Upper lobe of left lung (tissue), 6 donors: ENCODE data around the gene ZDHHC13. TPM values are rescaled to one million over a fixed set of nuclear protein-coding genes. Genes with fewer than 3 reads are reported as not detected.
A peak's percentile ranks its signal among the peaks of the same experiment; 100 is the strongest.

Experiments used
- ATAC-seq, 2 donors: fragments of 200-7000 bp; cut with Tn5 transposase; one replicate each; pipeline ENCODE4 v1.9.1; 2022; ENCODE audit warnings: mild to moderate bottlenecking in 2 of 2, moderate library complexity in 2 of 2; ENCODE audit not compliant: low FRiP score in 2 of 2
- DNase-seq, 2 donors: peaks; one replicate each; pipeline ENCODE4 v3.0.0-alpha.2; 2019 to 2020
- H3K27ac ChIP-seq, 4 donors: fragments of 200-600 bp; sonication (generic); one replicate each; pipeline ENCODE4 v1.5.1; 2016 to 2019
- H3K27me3 ChIP-seq, 4 donors: fragments of 200-600 bp; sonication (generic); one replicate each; pipeline ENCODE4 v1.5.1; 2017 to 2019
- H3K36me3 ChIP-seq, 4 donors: fragments of 200-600 bp; sonication (generic); one replicate each; pipeline ENCODE4 v1.5.1; 2016 to 2019
- H3K4me1 ChIP-seq, 4 donors: fragments of 200-600 bp; sonication (generic); one replicate each; pipeline ENCODE4 v1.5.1; 2018 to 2019
- H3K4me3 ChIP-seq, 4 donors: fragments of 200-600 bp; sonication (generic); one replicate each; pipeline ENCODE4 v1.5.1; 2017 to 2019; ENCODE audit warnings: mild to moderate bottlenecking in 2 of 4, moderate library complexity in 1 of 4
- H3K9me3 ChIP-seq, 4 donors: fragments of 200-600 bp; sonication (generic); one replicate each; pipeline ENCODE4 v1.5.1; 2018 to 2019
- CTCF ChIP-seq, 6 experiments: fragments of 450-650 bp in 4 of 6; fragments of 200-600 bp in 2 of 6; sonication (generic) in 2 of 6; IDR thresholded peaks; one replicate each; pipeline ENCODE4 v1.5.1; 2016 to 2019; ENCODE audit warnings: antibody characterized with exemption in 6 of 6
- EP300 ChIP-seq, 4 donors: sonication (generic); formaldehyde crosslinking; IDR thresholded peaks; one replicate each; pipeline ENCODE4 v1.5.1; 2017; ENCODE audit warnings: antibody characterized with exemption in 4 of 4, control low read depth in 2 of 4
- POLR2A ChIP-seq, 4 donors: fragments of 450-650 bp; IDR thresholded peaks; one replicate each; pipeline ENCODE4 v1.5.1; 2016 to 2017; ENCODE audit warnings: antibody characterized with exemption in 4 of 4, mild to moderate bottlenecking in 2 of 4
- POLR2AphosphoS5 ChIP-seq, 2 donors: sonication (generic); formaldehyde crosslinking; IDR thresholded peaks; one replicate each; pipeline ENCODE4 v1.5.1; 2017; ENCODE audit warnings: antibody characterized with exemption in 2 of 2
- WGBS, 2 donors: methylation state at CpG; one replicate each; pipeline ENCODE4 v1.1.5; 2017 to 2018; 5-methylcytosine and 5-hydroxymethylcytosine counted together
- total RNA-seq, 6 donors: library from RNA; depleted of rRNA in 4 of 6; stranded (reverse); fragments of >200 nt in 4 of 6; gene quantifications; one replicate each; pipeline versions ENCODE4 v1.1.0 to v1.2.1, GENCODE V29; 2016 to 2021
- donor health status: DM: no; HTN: no; CAD: no; lungs with moderate emphysema.
- donor health status: DM: no; HTN: yes; CAD: no; lungs with severe emphysema.

Gene ZDHHC13
- total RNA-seq, 6 donors from 2014 or later = 6.3 to 28.6 (median 11.1) TPM

GRCh38 chr11:19216021-19216420 is 99.1 kb downstream of the ZDHHC13 start:
- H3K27ac ChIP-seq = no peak overlapping the region
- no peak for ATAC-seq
- no peaks in the 10 kb centered on the region for H3K36me3 ChIP-seq
- DNase-seq = no peak
- TF ChIP-seq EP300 (IDR thresholded peaks at IDR 0.05) (no peak), CTCF (IDR thresholded peaks at IDR 0.05) (no peak), POLR2A (IDR thresholded peaks at IDR 0.05) (no peak), POLR2AphosphoS5 (IDR thresholded peaks at IDR 0.05) (no peak)
- no peak overlapping the region for H3K4me3 ChIP-seq
- no peaks in the 10 kb centered on the region for H3K27me3 ChIP-seq
- WGBS, 2 donors = 76 to 78% methylated on average over 4 of the region's 4 CpGs
- no peaks in the 10 kb centered on the region for H3K9me3 ChIP-seq
- peaks cover 0 to 5% (median 2%) of the 10 kb centered on the region in 4 donors for H3K4me1 ChIP-seq

- ATAC-seq (no peak), DNase-seq (no peak)
- H3K4me3 ChIP-seq = no peak overlapping the region
- no peak overlapping the region for H3K27ac ChIP-seq
- peaks cover 0 to 6% (median 2%) of the 10 kb centered on the region in 4 donors for H3K4me1 ChIP-seq
- no peaks in the 10 kb centered on the region for H3K27me3 ChIP-seq
- no peaks in the 10 kb centered on the region for H3K9me3 ChIP-seq
- WGBS, 2 donors = 30 to 31% methylated on average over 3 of the region's 3 CpGs
- H3K36me3 ChIP-seq = no peaks in the 10 kb centered on the region
- TF ChIP-seq CTCF (IDR thresholded peaks at IDR 0.05) (no peak), POLR2A (IDR thresholded peaks at IDR 0.05) (no peak), POLR2AphosphoS5 (IDR thresholded peaks at IDR 0.05) (no peak), EP300 (IDR thresholded peaks at IDR 0.05) (no peak)
Observed at GRCh38 chr11:19216709-19217374, 99.9 kb downstream of the ZDHHC13 start.

- DNase-seq (no peak), ATAC-seq (no peak)
- Histone ChIP-seq H3K4me1 (peaks cover 0 to 6% (median 2%) of the 10 kb centered on the region in 4 donors), H3K9me3 (peaks cover 0 to 4% (median 0%) of the 10 kb centered on the region in 4 donors), H3K36me3 (no peaks in the 10 kb centered on the region), H3K4me3 (no peak overlapping the region), H3K27me3 (no peaks in the 10 kb centered on the region), H3K27ac (no peak overlapping the region)
- no peak for TF ChIP-seq CTCF (IDR thresholded peaks at IDR 0.05)
- no peak for TF ChIP-seq POLR2AphosphoS5 (IDR thresholded peaks at IDR 0.05)
- TF ChIP-seq EP300 (IDR thresholded peaks at IDR 0.05) = no peak
- TF ChIP-seq POLR2A (IDR thresholded peaks at IDR 0.05) = no peak
- 75 to 79% methylated on average over 3 of the region's 3 CpGs for WGBS, 2 donors
Observed at GRCh38 chr11:19218216-19218615, 101.2 kb downstream of the ZDHHC13 start.

GRCh38 chr11:19218786-19219460 is 102.0 kb downstream of the ZDHHC13 start:
- 78 to 84% methylated on average over 14 to 15 of the region's 15 CpGs for WGBS, 2 donors
- H3K9me3 ChIP-seq = peaks cover 0 to 4% (median 0%) of the 10 kb centered on the region in 4 donors
- H3K27ac ChIP-seq = no peak overlapping the region
- peak; percentile 28 for ATAC-seq
- peak; percentile 32 to 47 for DNase-seq
- no peaks in the 10 kb centered on the region for H3K36me3 ChIP-seq
- H3K4me3 ChIP-seq = no peak overlapping the region
- TF ChIP-seq EP300 (IDR thresholded peaks at IDR 0.05) = no peak
- TF ChIP-seq CTCF (IDR thresholded peaks at IDR 0.05) = no peak
- TF ChIP-seq POLR2AphosphoS5 (IDR thresholded peaks at IDR 0.05) = no peak
- no peak for TF ChIP-seq POLR2A (IDR thresholded peaks at IDR 0.05)
- peaks cover 0 to 6% (median 2%) of the 10 kb centered on the region in 4 donors for H3K4me1 ChIP-seq
- H3K27me3 ChIP-seq = no peaks in the 10 kb centered on the region
